K562 (cell line): ENCODE results near the gene FGGY. TPM values are rescaled to one million over a fixed set of nuclear protein-coding genes. Genes with fewer than 3 reads are reported as not detected.

Experiments used
- E4F1 ChIP-seq: fragments of 250-450 bp; sonication (Bioruptor Pico); IDR thresholded peaks from 2 replicates; pipeline ENCODE4 v1.5.0; 2021; ENCODE audit warnings: mild to moderate bottlenecking, borderline replicate concordance
- IRF1 ChIP-seq: sonication (generic); formaldehyde crosslinking; IDR thresholded peaks from 2 replicates; pipeline ENCODE4 v1.8.0; 2022; ENCODE audit warnings: missing genetic modification reagents, mild to moderate bottlenecking, borderline replicate concordance
- IRF9 ChIP-seq: fragments of 450-650 bp; IDR thresholded peaks from 2 replicates; pipeline ENCODE4 v1.6.1; 2016; ENCODE audit warnings: missing biosample characterization, missing genetic modification characterization
- KAT7 ChIP-seq: sonication (generic); formaldehyde crosslinking; IDR thresholded peaks from 2 replicates; pipeline ENCODE4 v1.8.0; 2022; ENCODE audit warnings: missing genetic modification reagents, mild to moderate bottlenecking, borderline replicate concordance
- MBD2 ChIP-seq: sonication (generic); IDR thresholded peaks from 2 replicates; pipeline ENCODE4 v1.6.1; 2016; ENCODE audit warnings: low read depth, borderline replicate concordance
- MTA1 ChIP-seq: fragments of 450-650 bp; IDR thresholded peaks from 2 replicates; pipeline ENCODE4 v1.6.1; 2017; ENCODE audit warnings: borderline replicate concordance
- MXI1 ChIP-seq: IDR thresholded peaks from 2 replicates; pipeline ENCODE4 v1.6.1; 2011; ENCODE audit warnings: low read depth, mild to moderate bottlenecking, improper control_type of control experiment, low read length
- NCOR1 ChIP-seq: fragments of 450-650 bp; IDR thresholded peaks from 2 replicates; pipeline ENCODE4 v1.6.1; 2016; ENCODE audit warnings: mild to moderate bottlenecking, moderate library complexity
- NFIC ChIP-seq: fragments of 450-650 bp; IDR thresholded peaks from 2 replicates; pipeline ENCODE4 v1.6.1; 2017; ENCODE audit warnings: mild to moderate bottlenecking, inconsistent platforms
- POLR2H ChIP-seq: IDR thresholded peaks from 2 replicates; pipeline ENCODE4 v1.6.1; 2016; ENCODE audit warnings: missing genetic modification characterization, low read depth, mild to moderate bottlenecking, control low read depth, missing compliant biosample characterization, moderate library complexity
- RAD51 ChIP-seq: fragments of 450-650 bp; IDR thresholded peaks from 2 replicates; pipeline ENCODE4 v1.7.1; 2016; ENCODE audit warnings: low read depth, mild to moderate bottlenecking, borderline replicate concordance
- SREBF1 ChIP-seq: fragments of 150-350 bp; IDR thresholded peaks from 2 replicates; pipeline ENCODE4 v1.6.1; 2014; ENCODE audit warnings: antibody characterized with exemption, low read depth, low read length, borderline replicate concordance
- THAP12 ChIP-seq: fragments of 250-450 bp; sonication (Bioruptor Pico); IDR thresholded peaks from 2 replicates; pipeline ENCODE4 v1.9.0; 2021; ENCODE audit warnings: mild to moderate bottlenecking, inconsistent platforms
- THRA ChIP-seq: fragments of 450-650 bp; IDR thresholded peaks from 2 replicates; pipeline ENCODE4 v1.6.1; 2017; ENCODE audit warnings: mild to moderate bottlenecking, moderate library complexity
- U2AF2 ChIP-seq: fragments of 200-400 bp; formaldehyde crosslinking; optimal IDR thresholded peaks from 2 replicates; pipeline ENCODE3; 2017; ENCODE audit warnings: low read depth, mild to moderate bottlenecking, low read length
- ZFPM2 ChIP-seq: fragments of 250-450 bp; sonication (Bioruptor Pico); IDR thresholded peaks from 2 replicates; pipeline ENCODE4 v1.5.1; 2022; ENCODE audit warnings: mild to moderate bottlenecking
- ZNF143 ChIP-seq: sonication (generic); formaldehyde crosslinking; IDR thresholded peaks from 2 replicates; pipeline ENCODE4 v1.9.0; 2022; ENCODE audit warnings: mild to moderate bottlenecking, missing genetic modification reagents
- polyA plus RNA-seq, 8 experiments: library from polyadenylated mRNA; depleted of rRNA in 4 of 8; stranded (reverse) in 5 of 8; unstranded in 3 of 8; fragments of >200 nt; fragmentation: Nextera tagmentation in 2 of 8; fragmentation: Illumina TruSeq in 1 of 8; extraction: Ambion mirVana in 2 of 8; extraction: Trizol in 1 of 8; gene quantifications; 2 replicates each; pipeline versions ENCODE4 v1.2.1 to v1.2.3, GENCODE V29; 2011 to 2014; ENCODE audit warnings: inconsistent platforms in 1 of 8, missing spikeins in 1 of 8
- total RNA-seq, 7 experiments: library from RNA; depleted of rRNA in 6 of 7; stranded (reverse); fragments of >200 nt in 6 of 7; fragmentation: Illumina TruSeq in 2 of 7; extraction: Trizol in 2 of 7; gene quantifications; 2 replicates each; pipeline versions ENCODE4 v1.2.1 to v1.2.3, GENCODE V29; 2011 to 2021; ENCODE audit warnings: low replicate concordance in 1 of 7

Gene FGGY
- total and polyA plus RNA-seq, 9 of the 15 experiments (the other 6 are each of a cell fraction or from before 2014, with no cell fraction given): 9.7 to 19.2 (median 12.6) TPM

DNA sequence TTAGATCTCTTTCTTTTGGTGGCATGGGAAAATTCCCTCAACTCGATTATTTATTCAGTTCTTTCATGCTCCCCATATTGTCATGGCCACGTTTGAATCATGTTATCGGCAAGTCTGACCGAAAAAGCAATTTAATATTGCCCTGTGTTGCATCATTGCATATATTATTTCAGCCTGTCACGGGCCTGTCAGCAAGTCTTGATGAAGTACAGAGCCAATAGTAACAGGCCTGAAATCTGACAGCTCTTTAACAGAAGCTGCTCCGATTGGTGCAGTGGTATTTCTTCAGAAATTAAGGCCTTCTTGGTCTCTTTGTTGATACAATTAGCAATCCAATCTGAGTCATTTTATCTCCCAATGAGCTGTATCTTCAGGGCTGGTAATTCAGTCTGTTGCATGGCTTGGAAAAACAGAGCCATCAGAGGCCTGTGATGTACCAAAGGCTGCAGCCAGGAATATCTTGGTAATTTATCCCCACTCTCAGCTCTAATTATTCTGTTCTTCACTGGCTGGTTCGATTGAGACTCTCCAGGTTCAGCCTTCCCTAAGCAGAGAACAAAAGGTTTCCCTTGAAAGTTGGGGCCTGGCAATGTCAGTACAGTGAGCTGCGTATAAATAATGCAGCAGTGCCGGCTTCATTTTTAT, 149.5 kb downstream of the FGGY start (continued):
- TF ChIP-seq IRF9 (tag) (0 out of 2 replicates have a peak, but pooled peaks have one; percentile 52), IRF1 (CRISPR knock-in tag) (no peak), ZFPM2 (CRISPR knock-in tag) (no peak), U2AF2 (no peak), E4F1 (CRISPR knock-in tag) (no peak), MXI1 (no peak), KAT7 (CRISPR knock-in tag) (no peak), MBD2 (no peak), SREBF1 (no peak), THAP12 (CRISPR knock-in tag) (no peak), POLR2H (tag) (no peak), RAD51 (no peak), THRA (no peak), MTA1 (no peak), NCOR1 (no peak), NFIC (no peak), ZNF143 (no peak)
